ENCODE measurements around the gene PDE4DIP.
"Not testable (repeated sequence)": the region's sequence is repeated elsewhere in the genome, so short reads cannot be mapped to it uniquely, and the experiment has no call there.

Gene PDE4DIP

DNA sequence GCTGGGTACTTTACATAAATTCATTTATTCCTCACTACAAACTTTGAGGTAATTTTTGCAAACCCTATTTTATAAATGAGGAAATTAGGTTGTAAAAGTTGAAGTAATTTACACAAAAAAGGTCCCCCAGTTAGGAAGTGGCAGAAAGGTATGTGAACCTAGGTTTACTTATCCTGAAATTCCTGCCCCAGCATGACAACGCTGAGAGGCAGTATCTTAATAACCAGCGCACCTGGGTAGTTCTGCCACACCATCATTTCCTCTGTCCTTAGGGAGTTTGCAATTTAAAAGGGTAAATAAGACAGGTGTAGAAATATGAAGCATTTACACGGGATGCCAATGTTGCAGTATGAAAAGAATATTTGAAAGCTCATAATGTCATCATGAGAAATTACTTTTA lies 79.6 kb downstream of the PDE4DIP start:
- not testable (repeated sequence) for DNase-seq

- not testable (repeated sequence) for DNase-seq
Observed at GRCh38 chr1:148927645-148928044, 83.4 kb downstream of the PDE4DIP start.

GRCh38 chr1:148929253-148929652 lies 85.0 kb downstream of the PDE4DIP start:
- not testable (repeated sequence) for DNase-seq

- not testable (repeated sequence) for DNase-seq
Observed at GRCh38 chr1:148935381-148936002, 91.3 kb downstream of the PDE4DIP start.

DNA sequence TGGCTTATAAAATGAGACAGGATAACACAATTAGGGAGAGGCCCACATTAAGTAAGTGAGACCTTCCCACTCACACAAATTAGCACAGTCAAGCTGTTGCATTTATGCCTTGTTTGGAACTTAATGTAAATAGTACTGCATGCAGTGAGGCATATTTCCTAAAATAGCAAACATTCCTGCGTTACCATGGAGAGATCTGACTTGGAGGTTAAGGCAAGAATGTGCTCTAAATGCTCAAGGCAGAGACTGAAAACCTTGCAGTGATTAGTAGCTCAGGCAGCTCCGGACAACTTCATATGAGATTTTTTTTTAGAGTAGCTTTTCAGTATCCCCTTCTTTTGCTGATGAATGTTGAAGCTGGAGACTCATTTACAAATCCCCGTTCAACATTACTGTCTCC lies 98.7 kb downstream of the PDE4DIP start:
- DNase-seq, result not testable (repeated sequence)

DNA sequence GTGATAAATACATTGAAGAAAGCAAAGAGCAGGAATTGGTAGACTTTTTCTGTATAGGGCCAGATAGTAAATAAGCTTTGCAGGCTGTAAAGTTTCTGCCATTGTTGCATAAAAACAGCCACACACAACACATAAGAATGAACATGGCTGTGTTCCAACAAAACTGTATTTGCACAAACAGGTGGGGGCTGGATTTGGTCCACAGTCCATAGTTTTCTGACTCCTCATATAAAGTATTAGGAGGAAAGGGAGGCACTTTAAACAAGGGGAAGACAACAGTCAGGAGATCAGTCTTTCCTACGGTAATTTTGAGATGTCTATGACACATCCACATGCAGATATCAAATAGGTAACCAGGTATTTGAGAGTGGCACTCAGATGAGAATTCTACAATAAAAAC lies 100.9 kb downstream of the PDE4DIP start:
- DNase-seq, result not testable (repeated sequence)

- DNase-seq, result not testable (repeated sequence)
Observed at GRCh38 chr1:148948768-148949167, 104.5 kb downstream of the PDE4DIP start.

GRCh38 chr1:148951336-148952227 lies 107.4 kb downstream of the PDE4DIP start:
- peak; percentile 70 to 72 for DNase-seq

- DNase-seq, result peak; percentile 70 to 74
Observed at GRCh38 chr1:148952253-148952937, 108.2 kb downstream of the PDE4DIP start.

GRCh38 chr1:148952938-148953616 lies 108.8 kb downstream of the PDE4DIP start:
- DNase-seq, result peak; percentile 29 to 31

- DNase-seq, result not testable (repeated sequence)
Observed at GRCh38 chr1:148953730-148954129, 109.5 kb downstream of the PDE4DIP start.

DNA sequence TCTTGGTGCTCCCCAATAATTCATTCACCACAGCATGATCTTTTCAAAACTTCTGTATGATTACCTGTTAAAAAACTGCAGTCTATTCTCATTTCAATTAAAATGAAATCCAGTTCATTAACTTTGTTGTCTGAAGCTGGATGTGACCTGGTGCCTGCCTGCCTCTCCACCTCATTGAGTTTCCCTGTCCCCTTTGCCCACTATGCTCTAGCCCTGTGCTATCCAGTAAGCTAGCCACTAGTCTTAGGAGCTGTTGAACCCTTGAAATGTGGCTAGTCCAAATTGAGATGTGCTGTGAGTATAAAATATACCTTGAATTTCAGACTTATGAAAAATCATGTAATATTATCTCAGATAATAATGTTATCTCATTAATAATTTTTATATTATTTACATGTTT lies 114.1 kb downstream of the PDE4DIP start:
- DNase-seq, result not testable (repeated sequence)

GRCh38 chr1:148960212-148961000 lies 116.2 kb downstream of the PDE4DIP start:
- DNase-seq, result not testable (repeated sequence)

- not testable (repeated sequence) for DNase-seq
Observed at GRCh38 chr1:148962127-148962857, 118.1 kb downstream of the PDE4DIP start.

DNA sequence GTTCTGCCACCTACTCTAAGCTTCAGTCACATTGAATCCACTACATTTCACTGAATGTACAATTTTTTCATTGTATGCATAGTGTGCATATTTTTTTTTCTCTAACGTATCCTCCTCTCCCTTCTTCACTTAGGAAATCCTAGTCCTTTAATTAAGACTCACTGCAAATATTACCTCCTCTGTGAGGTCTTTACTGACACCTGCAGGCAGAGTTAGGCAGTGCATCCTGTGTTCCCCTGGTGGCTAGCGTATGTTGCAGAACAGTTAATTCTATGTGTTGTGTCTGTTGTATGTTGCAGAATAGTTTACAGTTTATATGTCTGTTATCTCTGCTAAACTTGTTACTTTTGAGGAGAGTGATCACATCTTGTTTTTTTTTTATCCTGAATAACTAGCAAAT lies 121.9 kb downstream of the PDE4DIP start:
- DNase-seq, result not testable (repeated sequence)

GRCh38 chr1:148967580-148967979 lies 123.4 kb downstream of the PDE4DIP start:
- not testable (repeated sequence) for DNase-seq

DNA sequence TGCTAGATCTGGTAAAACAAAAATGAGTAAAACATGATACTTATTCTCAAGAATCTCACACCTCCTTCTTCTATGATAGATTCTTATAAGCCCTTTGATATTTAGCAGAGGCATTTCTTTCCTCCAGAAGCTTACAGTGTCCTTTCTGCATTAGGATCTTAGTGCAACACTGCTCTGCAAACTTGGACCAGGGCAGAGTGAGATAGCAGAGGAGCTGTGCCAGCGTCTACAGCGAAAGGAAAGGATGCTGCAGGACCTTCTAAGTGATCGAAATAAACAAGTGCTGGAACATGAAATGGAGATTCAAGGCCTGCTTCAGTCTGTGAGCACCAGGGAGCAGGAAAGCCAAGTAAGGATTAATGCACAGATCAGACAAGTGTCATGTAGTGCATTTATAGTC lies 124.5 kb downstream of the PDE4DIP start:
- DNase-seq, result not testable (repeated sequence)

DNA sequence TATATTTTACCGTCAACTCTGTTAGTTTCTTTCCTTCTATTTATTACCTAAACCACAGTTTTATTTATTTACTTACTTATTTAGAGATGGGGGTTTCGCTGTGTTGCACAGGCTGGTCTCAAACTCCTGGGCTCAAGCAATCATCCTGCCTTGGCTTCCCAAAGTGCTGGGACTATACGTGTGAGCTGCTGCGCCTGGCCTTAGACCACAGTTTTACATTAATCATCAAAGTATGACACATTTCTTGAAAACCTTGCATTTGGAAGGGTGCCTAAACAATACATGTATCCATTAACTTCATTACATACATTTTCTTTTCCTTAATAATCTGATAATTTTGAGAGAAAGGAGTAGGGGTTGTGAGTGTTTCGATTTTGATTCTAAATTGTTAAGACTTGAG lies 124.9 kb downstream of the PDE4DIP start:
- not testable (repeated sequence) for DNase-seq

DNA sequence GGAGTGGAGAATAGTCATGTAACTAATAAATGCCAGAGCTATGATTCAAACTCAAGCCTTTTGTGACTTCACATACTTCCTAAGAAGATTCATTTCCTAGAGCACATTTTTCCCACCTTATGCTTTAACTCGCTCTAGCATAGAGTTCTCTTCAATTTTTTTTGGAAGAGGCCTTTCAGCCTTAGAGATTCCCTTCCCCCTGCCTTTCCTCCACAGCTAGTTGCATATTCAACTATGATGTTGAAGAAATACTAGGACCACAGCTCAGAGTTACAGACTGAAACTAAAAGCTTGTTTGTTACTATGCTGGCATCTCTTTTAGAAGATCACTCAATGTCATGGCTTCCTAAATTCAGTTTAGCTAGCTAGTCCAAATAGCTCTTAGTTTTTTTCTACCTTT lies 131.2 kb downstream of the PDE4DIP start:
- not testable (repeated sequence) for DNase-seq

GRCh38 chr1:148975866-148976537 lies 131.8 kb downstream of the PDE4DIP start:
- DNase-seq, result not testable (repeated sequence)

GRCh38 chr1:148977785-148978184 lies 133.6 kb downstream of the PDE4DIP start:
- DNase-seq, result not testable (repeated sequence)

Measured in stimulated activated CD4-positive, alpha-beta T cell treated with anti-CD3 and anti-CD28 coated beads, Interleukin-2, amount 100 ng/mL, for 24 hours (primary cell).